Activated gamma-delta T cell (primary cell): ENCODE measurements around the gene COL2A1.

Experiments
- DNase-seq: peaks from one replicate; lab custom pipeline; 2025; lab: John Stamatoyannopoulos, UW

The COL2A1 gene

DNA sequence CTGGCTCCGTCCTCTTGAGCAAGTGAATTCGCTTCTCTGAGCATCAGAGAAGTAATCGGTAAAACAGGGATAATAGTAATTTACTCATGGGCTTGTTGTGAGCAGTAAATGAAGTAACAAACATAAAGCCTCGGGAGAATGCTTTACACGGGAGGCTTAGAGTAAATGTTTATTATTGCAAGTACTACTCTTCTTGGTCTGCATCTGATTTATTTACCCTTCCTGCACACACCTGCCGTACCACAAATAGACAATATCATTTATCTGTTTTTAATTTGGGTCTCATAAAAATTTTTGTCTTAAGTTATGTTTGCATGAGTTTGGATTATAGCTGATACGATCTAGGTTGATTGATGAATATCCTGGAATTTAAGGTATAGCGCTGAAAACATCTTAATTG is 7.8 kb upstream of the COL2A1 start:
- no peak for DNase-seq

DNA sequence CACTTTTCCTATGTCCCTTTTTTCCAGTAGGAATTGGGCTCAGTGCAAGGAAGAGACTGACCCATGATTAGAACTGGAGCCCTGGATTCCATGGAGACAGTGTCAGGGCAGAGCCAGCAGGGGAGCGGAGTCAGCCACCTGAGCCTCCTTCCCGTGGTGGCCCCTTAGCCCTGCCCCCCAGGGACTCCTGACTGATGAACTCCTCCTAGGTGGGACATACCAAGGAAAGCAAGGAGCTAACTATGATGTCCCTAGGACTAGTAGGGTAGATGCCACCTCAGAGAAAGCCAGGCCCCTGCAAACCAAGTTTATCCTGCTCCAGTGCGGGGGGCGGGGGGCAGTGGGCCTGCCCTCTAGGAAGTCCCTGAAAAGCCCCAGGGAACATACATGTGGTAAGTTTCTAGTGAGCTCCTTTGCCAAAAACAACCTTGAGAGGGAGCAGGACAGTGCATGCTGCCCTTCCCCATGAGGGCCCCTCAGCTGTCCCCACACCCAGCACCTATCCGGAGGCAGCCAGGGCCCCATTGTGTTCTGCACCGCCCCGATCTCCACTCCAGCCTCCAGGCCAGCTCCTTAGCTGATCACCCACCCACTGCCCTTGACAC is 6.2 kb upstream of the COL2A1 start:
- DNase-seq: no peak

DNA sequence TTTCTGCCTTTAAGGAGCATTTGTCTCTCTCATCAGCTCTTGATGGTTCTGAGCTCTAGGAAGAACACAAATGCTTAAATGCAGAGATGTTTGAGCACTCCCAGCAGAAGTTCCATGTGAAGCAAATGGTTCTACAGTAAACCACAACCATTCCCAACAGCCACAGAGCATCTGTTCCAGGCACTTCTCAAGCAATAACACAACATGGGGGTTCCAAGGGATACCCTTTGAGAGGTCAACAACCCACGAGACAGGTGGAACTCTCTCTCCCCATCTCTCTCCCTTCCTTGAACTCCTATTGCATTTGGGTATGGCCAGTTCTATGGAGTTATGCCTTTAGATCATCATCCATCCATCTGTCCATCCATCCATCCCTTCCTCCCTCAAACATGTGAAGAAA is 5.2 kb upstream of the COL2A1 start:
- no peak for DNase-seq

DNA sequence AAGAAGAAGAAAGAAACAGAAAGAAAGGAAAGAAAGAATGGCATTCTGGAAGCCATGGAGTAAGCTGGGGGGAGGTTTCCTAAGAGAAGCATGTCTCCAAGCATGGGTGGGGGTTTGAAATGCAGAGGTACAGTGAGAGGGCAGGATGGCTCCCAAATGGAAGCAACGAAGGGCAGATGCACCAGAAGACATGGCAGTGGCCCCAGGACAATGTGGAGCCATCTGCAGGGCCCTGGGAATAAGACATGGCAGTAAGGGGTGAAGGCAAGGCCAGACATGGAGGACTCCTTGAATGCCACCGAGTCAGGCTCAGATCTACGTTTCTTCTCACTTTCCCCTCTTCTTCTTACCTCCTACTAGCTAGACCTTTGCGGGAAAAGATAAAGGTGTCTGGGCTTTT is 4.7 kb upstream of the COL2A1 start:
- no peak for DNase-seq

- DNase-seq: no peak
These were observed 4.1 kb upstream of the COL2A1 start for GRCh38 chr12:48008349-48008748.

- DNase-seq: no peak
These were observed 2.9 kb upstream of the COL2A1 start for GRCh38 chr12:48007206-48007605.

- DNase-seq: no peak
These were observed 1.4 kb upstream of the COL2A1 start for GRCh38 chr12:48005750-48006021.

- no peak for DNase-seq
These were observed 899 bp upstream of the COL2A1 start for GRCh38 chr12:48005001-48005749.

GRCh38 chr12:48003226-48004052 is 837 bp downstream of the COL2A1 start:
- DNase-seq: no peak

DNA sequence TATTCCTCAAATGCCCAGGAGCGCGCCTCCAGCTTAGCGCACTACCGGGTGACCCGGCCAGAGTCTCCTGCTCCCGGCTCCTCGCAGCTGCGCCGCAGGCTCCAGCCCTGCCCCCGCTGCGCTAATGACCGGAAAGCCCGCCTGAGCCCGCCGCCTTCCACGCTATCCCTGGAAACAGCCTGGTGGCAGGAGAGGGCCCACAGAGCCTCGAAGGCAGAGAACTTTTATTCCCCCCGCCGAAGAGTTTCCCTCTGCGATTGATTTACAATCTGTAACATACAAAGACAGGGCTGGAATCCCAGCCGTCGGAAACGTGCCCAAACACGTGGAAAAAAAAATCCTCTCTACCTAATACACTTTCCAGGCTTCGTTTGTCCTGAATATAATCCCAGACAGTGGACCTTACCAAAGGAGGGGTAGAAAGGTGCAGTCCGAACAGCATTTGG is 1.5 kb downstream of the COL2A1 start:
- no peak for DNase-seq

- no peak for DNase-seq
These were observed 1.9 kb downstream of the COL2A1 start for GRCh38 chr12:48002414-48002730.

DNA sequence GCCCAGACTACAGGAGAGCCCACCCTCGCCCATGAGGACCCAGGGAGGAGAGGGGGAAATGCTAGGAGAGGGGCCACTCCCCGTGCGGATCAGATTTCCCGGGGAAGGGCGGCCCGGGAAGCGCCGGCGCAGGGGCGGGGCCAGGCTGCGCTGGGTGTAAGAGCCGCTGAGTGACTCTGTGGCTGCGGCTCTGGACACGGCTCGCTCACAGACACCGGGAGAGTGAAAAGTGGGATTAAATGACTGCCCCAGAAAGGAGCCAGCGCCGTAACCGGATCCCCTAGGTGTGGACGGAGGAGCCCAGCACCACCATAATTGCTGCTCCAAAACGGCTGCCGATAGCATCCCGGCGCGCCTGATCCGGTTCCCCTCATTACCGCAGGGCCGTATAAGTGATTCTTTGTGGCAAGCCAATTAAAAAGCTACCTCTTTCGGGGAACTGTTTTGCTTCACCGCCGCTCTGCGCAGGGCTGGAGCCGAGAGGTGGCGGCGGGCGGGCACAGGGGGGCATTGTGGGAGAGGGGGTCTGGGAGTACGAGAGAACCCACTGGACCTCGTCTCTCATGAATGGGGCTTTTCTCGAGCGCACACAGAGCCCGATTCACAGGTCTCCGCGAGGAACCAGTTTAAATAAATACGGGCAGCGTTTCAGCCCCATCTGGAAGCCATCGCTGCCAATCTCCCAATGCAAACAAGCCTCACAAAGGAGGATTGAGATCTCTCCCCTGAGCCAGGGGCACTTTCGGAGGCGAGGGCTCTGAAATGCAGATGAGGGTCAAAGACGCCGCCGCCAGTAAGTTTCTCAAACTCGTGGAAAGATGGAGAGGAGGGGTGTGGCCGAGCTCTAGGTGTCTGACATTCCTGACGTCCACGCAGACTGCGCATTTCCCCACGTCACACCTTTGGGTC is 2.5 kb downstream of the COL2A1 start:
- no peak for DNase-seq

DNA sequence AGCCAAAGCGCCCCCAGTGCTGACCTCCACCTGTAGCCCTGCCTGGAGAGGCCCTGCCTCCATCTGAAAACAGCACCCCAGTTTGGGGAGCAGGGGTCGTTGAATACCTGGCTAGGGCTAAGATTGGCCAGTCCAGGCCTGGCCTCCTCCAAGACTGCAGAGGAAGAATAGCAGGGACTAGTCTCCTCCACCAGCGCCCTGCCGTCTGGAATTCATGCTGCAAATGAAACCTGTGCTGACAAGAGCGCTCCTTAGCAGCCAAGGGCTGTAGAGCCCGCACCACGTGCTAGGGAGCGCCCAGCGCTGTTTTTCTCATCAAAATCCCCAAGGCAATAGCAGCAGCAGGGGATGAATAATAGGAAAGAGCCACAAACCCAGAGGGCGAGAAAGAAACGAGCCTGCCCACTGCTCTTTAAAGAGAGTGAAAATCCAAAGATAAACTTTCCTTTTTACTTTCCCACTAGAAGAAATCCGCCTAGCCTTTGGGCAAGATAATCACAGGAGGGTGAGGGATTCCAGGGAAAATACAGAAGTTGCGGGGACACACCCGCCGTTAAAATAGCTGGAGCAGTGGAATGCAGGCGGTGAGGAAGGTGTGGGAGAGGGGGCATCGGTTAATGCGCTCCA is 3.3 kb downstream of the COL2A1 start:
- no peak for DNase-seq

GRCh38 chr12:47999816-48000215 is 4.5 kb downstream of the COL2A1 start:
- no peak for DNase-seq

GRCh38 chr12:47997321-47997720 is 7.0 kb downstream of the COL2A1 start:
- DNase-seq: no peak

DNA sequence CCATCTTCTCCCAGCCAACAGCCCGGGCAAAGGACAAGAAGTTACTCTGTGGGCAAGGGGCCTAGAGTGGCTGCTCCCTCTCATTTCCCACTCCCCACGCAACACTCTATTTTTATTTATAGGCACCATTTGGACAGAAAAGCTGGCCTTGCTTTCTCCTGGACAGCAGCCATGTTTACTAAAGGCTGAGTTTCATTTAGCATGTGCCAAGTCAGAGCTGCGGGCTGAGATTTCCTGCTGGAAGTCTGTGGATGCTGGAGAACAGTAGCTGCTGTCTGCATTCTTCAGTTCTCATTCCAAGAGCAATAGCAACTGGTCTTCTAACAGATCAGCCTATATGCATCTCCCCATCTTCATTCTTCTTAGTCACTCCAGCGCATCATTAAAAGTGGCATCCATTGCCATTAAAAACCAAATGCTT is 8.3 kb downstream of the COL2A1 start:
- DNase-seq: no peak

DNA sequence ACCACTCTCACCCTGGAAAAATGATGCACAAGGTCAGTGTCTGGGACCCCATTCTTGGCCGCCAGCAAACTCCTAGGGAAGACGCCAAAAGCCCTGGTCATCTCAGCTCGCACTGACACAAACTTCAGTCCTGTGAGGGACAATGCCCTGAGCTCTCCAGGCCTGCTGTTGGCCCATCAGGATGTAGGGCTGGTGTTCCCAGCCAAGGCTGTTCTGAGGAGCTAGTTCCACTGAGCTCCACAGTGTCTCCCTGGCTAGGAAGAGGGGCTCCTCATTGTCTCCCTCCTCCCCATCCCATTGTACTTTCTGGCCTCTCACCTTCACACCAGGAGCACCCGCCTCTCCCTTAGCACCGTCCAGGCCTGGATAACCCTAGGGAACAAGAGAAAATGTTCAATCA is 10.8 kb downstream of the COL2A1 start:
- no peak for DNase-seq

GRCh38 chr12:47992776-47993175 is 11.5 kb downstream of the COL2A1 start:
- DNase-seq: no peak

- DNase-seq: no peak
These were observed 12.9 kb downstream of the COL2A1 start for GRCh38 chr12:47991106-47992061.

GRCh38 chr12:47990351-47991105 is 13.7 kb downstream of the COL2A1 start:
- no peak for DNase-seq
